RWPE2 (cell line): ENCODE data around the gene ATAD3C.
"Not testable (repeated sequence)": the region's sequence is repeated elsewhere in the genome, so short reads cannot be mapped to it uniquely, and the experiment has no call there.

Source experiments
- ATAC-seq: fragments of 200-7000 bp; cut with Tn5 transposase; 3 replicates; pipeline ENCODE4 v1.9.1; 2021; ENCODE audit warnings: low read depth
- DNase-seq: peaks from one replicate; pipeline ENCODE4 v3.0.0-alpha.2; 2020; ENCODE audit warnings: low spot score
- H3K27ac ChIP-seq: fragments of 450-650 bp; 2 replicates; pipeline ENCODE4 v1.5.1; 2017; ENCODE audit warnings: mild to moderate bottlenecking; ENCODE audit not compliant: poor library complexity, severe bottlenecking
- H3K27me3 ChIP-seq: fragments of 250-450 bp; sonication (Bioruptor Pico); 2 replicates; pipeline ENCODE4 v1.5.1; 2021; ENCODE audit warnings: mild to moderate bottlenecking, moderate library complexity; ENCODE audit not compliant: insufficient read depth, poor library complexity, severe bottlenecking
- H3K36me3 ChIP-seq: fragments of 250-450 bp; sonication (Bioruptor Pico); 2 replicates; pipeline ENCODE4 v1.5.1; 2020; ENCODE audit warnings: low read depth, mild to moderate bottlenecking, moderate library complexity
- H3K4me1 ChIP-seq: fragments of 250-450 bp; sonication (Bioruptor Pico); 2 replicates; pipeline ENCODE4 v1.5.1; 2021; ENCODE audit warnings: mild to moderate bottlenecking, moderate library complexity; ENCODE audit not compliant: insufficient read depth, poor library complexity, severe bottlenecking
- H3K4me3 ChIP-seq: fragments of 250-450 bp; sonication (Bioruptor Pico); 2 replicates; pipeline ENCODE4 v1.5.1; 2021; ENCODE audit warnings: mild to moderate bottlenecking, moderate library complexity; ENCODE audit not compliant: severe bottlenecking
- H3K9me3 ChIP-seq: fragments of 250-450 bp; sonication (Bioruptor Pico); 2 replicates; pipeline ENCODE4 v1.5.1; 2021; ENCODE audit warnings: mild to moderate bottlenecking, moderate library complexity; ENCODE audit not compliant: severe bottlenecking
- TF ChIP-seq, protein P1 (sequence below): fragments of 450-650 bp; IDR thresholded peaks from one replicate; pipeline ENCODE4 v1.5.1; 2017; ENCODE audit warnings: mild to moderate bottlenecking, moderate library complexity; ENCODE audit not compliant: poor library complexity, severe bottlenecking

Gene ATAD3C

DNA sequence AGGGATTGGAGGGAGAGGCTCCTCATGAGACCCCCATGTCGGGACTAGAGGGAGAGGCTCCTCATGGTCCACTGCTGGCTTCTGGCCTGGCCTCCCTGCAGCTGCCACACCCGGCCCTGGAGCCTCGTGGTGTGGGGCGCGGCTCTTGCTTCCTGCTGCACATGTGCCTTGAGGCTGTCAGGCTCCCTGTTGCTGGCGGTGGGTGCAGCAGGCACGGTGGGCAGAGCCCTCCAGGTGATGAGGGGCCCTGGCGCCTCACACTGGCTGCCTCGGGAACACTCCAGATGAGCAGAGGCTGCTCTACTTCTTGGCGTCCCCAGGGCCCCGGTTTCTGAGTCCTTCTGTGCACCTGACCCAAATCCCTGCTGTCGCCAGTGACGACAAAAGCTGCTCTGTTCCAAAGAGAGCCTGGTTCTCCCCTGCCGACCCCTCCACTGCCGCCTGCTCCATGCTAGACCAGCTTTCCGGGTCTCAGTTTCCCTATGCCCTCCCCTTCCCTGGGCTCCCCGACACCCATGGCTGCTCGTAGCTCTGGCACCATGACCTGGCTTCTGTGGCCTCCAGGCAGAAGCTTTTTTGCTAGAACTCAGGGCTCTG lies 12.3 kb downstream of the ATAD3C start:
- peaks cover 8% of the 10 kb centered on the region for H3K4me1 ChIP-seq
- H3K27ac ChIP-seq, result peak overlapping the region; percentile 68
- DNase-seq (no peak), ATAC-seq (0 out of 3 replicates have a peak, but pooled peaks have one; percentile 15)
- H3K4me3 ChIP-seq, result no peak overlapping the region
- TF ChIP-seq, protein P1, sequence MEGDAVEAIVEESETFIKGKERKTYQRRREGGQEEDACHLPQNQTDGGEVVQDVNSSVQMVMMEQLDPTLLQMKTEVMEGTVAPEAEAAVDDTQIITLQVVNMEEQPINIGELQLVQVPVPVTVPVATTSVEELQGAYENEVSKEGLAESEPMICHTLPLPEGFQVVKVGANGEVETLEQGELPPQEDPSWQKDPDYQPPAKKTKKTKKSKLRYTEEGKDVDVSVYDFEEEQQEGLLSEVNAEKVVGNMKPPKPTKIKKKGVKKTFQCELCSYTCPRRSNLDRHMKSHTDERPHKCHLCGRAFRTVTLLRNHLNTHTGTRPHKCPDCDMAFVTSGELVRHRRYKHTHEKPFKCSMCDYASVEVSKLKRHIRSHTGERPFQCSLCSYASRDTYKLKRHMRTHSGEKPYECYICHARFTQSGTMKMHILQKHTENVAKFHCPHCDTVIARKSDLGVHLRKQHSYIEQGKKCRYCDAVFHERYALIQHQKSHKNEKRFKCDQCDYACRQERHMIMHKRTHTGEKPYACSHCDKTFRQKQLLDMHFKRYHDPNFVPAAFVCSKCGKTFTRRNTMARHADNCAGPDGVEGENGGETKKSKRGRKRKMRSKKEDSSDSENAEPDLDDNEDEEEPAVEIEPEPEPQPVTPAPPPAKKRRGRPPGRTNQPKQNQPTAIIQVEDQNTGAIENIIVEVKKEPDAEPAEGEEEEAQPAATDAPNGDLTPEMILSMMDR, result no peak
- no peaks in the 10 kb centered on the region for H3K36me3 ChIP-seq
- H3K9me3 ChIP-seq, result no peaks in the 10 kb centered on the region
- no peaks in the 10 kb centered on the region for H3K27me3 ChIP-seq

DNA sequence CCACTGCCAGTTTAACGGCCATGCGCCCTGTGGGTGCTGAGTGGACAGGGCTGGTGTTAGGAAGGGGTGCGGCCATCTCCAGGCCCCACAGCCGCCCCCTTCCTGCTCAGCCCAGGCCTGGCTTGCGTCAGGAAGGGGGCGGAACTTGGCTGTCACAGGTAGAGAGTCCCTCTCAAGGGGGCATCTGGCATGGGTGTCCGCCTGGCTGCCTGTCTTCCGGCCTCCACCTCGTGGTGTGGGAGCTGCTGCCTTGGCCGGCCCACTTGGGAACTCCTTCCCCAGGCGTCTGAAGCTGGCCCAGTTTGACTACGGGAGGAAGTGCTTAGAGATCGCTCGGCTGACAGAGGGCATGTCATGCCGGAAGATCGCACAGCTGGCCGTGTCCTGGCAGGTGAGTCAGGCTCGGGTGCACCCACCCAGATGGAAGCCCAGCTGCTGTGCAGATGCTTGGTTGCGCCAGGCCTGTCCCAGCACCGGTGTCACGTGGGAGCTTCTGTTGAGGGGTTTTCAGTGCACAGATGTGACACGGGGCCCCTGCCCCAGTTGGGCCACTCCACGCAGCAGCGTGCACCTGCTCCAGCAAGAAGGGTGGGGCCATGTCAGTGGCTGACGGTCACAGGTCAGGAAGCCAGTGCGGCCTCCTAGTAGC lies 13.0 kb downstream of the ATAD3C start:
- peaks cover 8% of the 10 kb centered on the region for H3K4me1 ChIP-seq
- no peaks in the 10 kb centered on the region for H3K9me3 ChIP-seq
- peak; percentile 79 for ATAC-seq
- no peaks in the 10 kb centered on the region for H3K27me3 ChIP-seq
- no peaks in the 10 kb centered on the region for H3K36me3 ChIP-seq
- no peak for DNase-seq
- no peak overlapping the region for H3K4me3 ChIP-seq
- TF ChIP-seq, protein P1, result no peak
- H3K27ac ChIP-seq, result peak overlapping the region; percentile 68

DNA sequence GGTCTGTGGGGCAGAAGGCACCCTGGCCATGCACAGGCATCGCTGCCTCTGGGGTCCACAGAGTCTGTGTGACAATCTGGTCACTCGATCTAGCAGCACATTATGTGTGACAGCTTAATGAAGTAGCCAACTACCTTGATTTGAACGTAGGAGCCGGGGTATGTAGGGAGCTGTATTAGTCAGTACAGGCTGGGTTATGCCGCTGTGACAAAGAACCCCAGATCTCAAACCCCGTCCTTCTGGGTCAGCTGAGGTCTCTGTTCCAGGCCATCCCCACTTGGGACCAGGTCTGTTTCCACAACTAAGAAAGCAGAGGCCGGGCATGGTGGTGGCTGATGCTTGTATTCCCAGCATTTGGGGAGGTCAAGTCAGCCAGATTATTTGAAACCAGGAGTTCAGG lies 13.8 kb downstream of the ATAD3C start:
- H3K27me3 ChIP-seq, result no peaks in the 10 kb centered on the region
- DNase-seq (no peak), ATAC-seq (no peak)
- H3K36me3 ChIP-seq, result no peaks in the 10 kb centered on the region
- H3K9me3 ChIP-seq, result no peaks in the 10 kb centered on the region
- H3K4me1 ChIP-seq, result peaks cover 8% of the 10 kb centered on the region
- H3K27ac ChIP-seq, result no peak overlapping the region
- TF ChIP-seq, protein P1, result no peak
- H3K4me3 ChIP-seq, result no peak overlapping the region

DNA sequence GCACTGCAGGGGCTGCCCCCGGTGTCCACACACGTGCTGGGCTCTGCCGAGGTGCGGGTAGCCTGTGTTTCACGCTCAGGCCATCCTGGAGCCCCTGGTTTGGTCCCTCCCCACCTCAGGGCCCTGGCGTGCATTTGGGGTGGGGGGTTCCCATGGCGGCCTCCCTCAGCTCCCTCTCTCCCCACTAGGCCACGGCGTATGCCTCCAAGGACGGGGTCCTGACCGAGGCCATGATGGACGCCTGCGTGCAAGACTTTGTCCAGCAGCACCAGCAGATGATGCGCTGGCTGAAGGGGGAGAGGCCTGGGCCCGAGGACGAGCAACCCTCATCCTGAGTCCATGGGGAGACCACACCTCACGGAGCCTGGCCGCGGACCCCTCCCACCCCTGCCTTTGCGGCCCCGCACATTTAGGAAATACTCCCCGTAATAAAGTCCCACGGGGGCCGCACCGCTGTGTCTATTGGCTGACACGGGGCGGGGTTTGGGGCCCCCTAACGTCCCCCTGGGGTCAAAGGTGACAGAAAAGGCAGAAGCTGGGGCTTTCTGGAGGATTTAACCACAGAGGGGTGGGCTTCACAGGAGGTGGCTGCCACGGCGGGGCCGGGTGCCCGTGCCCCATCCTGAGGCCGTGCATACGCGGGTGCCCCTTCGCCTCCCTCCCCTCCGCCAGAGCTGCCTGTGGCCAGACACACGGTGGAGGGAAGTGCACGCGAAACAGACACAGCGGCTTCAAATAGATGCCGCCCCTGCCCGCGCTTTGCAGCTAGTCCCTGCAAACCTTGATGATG lies 18.9 kb downstream of the ATAD3C start:
- H3K4me3 ChIP-seq, H3K27me3 ChIP-seq, DNase-seq, H3K27ac ChIP-seq, ATAC-seq, H3K9me3 ChIP-seq, H3K4me1 ChIP-seq, H3K36me3 ChIP-seq: not testable (repeated sequence)

DNA sequence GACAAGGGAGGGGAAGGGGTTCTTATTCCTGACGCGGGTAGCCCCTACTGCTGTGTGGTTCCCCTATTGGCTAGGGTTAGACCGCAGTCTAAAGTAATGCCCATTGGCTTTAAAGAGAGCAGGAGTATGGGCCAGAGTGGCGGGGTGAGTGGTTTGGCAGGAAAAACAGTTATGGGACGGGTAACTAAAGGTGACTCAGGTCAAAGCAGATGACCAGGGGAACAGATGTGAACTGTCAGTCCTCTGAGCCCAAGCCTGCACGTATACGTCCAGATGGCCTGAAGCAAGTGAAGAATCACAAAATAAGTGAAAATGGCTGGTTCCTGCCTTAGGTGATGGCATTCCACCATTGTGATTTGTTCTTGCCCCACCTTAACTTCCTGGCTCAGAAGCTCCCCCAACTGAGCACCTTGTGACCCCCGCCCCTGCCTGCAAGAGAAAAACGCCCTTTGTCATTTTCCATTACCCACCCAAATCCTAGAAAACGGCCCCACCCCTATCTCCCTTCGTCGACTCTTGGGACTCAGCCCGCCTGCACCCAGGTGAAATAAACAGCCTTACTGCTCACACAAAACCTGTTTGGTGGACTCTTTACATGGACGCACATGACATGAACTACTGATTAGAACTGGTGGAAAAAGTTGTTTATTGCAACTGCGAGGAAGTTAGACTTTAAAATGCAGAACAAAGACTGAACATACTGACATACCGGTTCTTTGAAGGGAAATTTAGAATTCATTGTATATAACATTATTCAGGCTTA lies 21.3 kb downstream of the ATAD3C start:
- Histone ChIP-seq H3K4me3 (peak overlapping the region; percentile 78), H3K27ac (peak overlapping the region; percentile 80), H3K9me3 (no peaks in the 10 kb centered on the region), H3K4me1 (no peaks in the 10 kb centered on the region), H3K36me3 (peaks cover 11% of the 10 kb centered on the region), H3K27me3 (no peaks in the 10 kb centered on the region)
- DNase-seq (no peak), ATAC-seq (peak; percentile 21)
- TF ChIP-seq, protein P1, result no peak
